ENCODE data around the gene THOP1.

The THOP1 gene

GRCh38 chr19:2850256-2850925 lies 65.1 kb downstream of the THOP1 start:
- DNase-seq (ENCODE audit: low read depth in 2 of 3, low spot score in 2 of 3): no peak

- DNase-seq (ENCODE audit: low read depth in 2 of 3, low spot score in 2 of 3): no peak
Observed at GRCh38 chr19:2852598-2852997, 67.3 kb downstream of the THOP1 start.

- no peak for DNase-seq (ENCODE audit: low read depth in 2 of 3, low spot score in 2 of 3)
Observed at GRCh38 chr19:2853015-2853606, 67.8 kb downstream of the THOP1 start.

- DNase-seq (ENCODE audit: low read depth in 2 of 3, low spot score in 2 of 3): no peak
Observed at GRCh38 chr19:2854849-2855248, 69.5 kb downstream of the THOP1 start.

GRCh38 chr19:2856457-2857050 lies 71.3 kb downstream of the THOP1 start:
- DNase-seq (ENCODE audit: low read depth in 2 of 3, low spot score in 2 of 3): no peak

- no peak for DNase-seq (ENCODE audit: low read depth in 2 of 3, low spot score in 2 of 3)
Observed at GRCh38 chr19:2858864-2859263, 73.6 kb downstream of the THOP1 start.

GRCh38 chr19:2863816-2864215 lies 78.5 kb downstream of the THOP1 start:
- no peak for DNase-seq (ENCODE audit: low read depth in 2 of 3, low spot score in 2 of 3)

Measured in activated CD8-positive, alpha-beta memory T cell treated with anti-CD3 and anti-CD28 coated beads for 48 hours (primary cell).